ENCODE results near the gene ARCN1.

ARCN1 gene

DNA sequence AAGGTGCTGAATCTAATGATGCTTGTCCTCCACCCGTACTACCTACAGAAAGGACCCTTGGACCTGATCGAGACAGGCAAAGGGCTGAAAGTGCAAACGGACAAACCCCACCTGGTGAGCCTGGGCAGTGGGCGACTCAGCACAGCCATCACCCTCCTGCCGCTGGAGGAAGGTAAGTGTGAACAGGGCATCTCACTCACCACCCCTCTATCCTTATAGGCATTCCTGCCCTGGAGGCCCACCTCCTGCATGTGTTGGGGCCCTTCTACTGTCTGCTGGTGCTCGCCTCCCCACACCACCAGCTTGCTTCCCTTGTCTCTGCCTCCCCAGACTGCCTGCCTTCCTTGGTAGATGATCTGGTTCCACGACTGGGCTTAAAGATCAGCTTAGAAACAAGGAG lies 42.3 kb downstream of the ARCN1 start:
- no peak overlapping the region for H3K4me2 ChIP-seq (ENCODE audit: insufficient read depth, low read length)
- H3K4me1 ChIP-seq (ENCODE audit: insufficient read depth, low read length): peaks cover 7% of the 10 kb centered on the region; the same call in 1 of the 2 replicates
- no peak for TF ChIP-seq EZH2 (IDR thresholded peaks at IDR 0.05; ENCODE audit: borderline replicate concordance, low read depth, low read length, severe bottlenecking)
- TF ChIP-seq, protein P1, sequence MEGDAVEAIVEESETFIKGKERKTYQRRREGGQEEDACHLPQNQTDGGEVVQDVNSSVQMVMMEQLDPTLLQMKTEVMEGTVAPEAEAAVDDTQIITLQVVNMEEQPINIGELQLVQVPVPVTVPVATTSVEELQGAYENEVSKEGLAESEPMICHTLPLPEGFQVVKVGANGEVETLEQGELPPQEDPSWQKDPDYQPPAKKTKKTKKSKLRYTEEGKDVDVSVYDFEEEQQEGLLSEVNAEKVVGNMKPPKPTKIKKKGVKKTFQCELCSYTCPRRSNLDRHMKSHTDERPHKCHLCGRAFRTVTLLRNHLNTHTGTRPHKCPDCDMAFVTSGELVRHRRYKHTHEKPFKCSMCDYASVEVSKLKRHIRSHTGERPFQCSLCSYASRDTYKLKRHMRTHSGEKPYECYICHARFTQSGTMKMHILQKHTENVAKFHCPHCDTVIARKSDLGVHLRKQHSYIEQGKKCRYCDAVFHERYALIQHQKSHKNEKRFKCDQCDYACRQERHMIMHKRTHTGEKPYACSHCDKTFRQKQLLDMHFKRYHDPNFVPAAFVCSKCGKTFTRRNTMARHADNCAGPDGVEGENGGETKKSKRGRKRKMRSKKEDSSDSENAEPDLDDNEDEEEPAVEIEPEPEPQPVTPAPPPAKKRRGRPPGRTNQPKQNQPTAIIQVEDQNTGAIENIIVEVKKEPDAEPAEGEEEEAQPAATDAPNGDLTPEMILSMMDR (IDR thresholded peaks at IDR 0.05; ENCODE audit: borderline replicate concordance, extremely low read depth, low read length, poor library complexity, severe bottlenecking): no peak
- H2AFZ ChIP-seq (ENCODE audit: low read depth, low read length): no peak overlapping the region
- no peak overlapping the region for H3K27ac ChIP-seq (ENCODE audit: low read length)
- no peak overlapping the region for H3K9ac ChIP-seq (ENCODE audit: low read depth, low read length)
- peaks cover 43% of the 10 kb centered on the region for H3K27me3 ChIP-seq (ENCODE audit: insufficient read depth, low read length, poor library complexity)
- ATAC-seq (ENCODE audit: insufficient read depth, low read depth) (no peak), DNase-seq (no peak)
- peaks cover 2% of the 10 kb centered on the region; the same call in 1 of the 2 replicates for H4K20me1 ChIP-seq (ENCODE audit: insufficient read depth, low read length)
- H3K79me2 ChIP-seq (ENCODE audit: insufficient read depth, low read length): no peaks in the 10 kb centered on the region
- H3K9me3 ChIP-seq (ENCODE audit: insufficient read depth, low read length, severe bottlenecking): no peaks in the 10 kb centered on the region
- no peak overlapping the region for H3K4me3 ChIP-seq (ENCODE audit: low read depth in 1 of 2, low read length in 2 of 2)
- no peaks in the 10 kb centered on the region for H3K36me3 ChIP-seq (ENCODE audit: insufficient read depth, low read length)

DNA sequence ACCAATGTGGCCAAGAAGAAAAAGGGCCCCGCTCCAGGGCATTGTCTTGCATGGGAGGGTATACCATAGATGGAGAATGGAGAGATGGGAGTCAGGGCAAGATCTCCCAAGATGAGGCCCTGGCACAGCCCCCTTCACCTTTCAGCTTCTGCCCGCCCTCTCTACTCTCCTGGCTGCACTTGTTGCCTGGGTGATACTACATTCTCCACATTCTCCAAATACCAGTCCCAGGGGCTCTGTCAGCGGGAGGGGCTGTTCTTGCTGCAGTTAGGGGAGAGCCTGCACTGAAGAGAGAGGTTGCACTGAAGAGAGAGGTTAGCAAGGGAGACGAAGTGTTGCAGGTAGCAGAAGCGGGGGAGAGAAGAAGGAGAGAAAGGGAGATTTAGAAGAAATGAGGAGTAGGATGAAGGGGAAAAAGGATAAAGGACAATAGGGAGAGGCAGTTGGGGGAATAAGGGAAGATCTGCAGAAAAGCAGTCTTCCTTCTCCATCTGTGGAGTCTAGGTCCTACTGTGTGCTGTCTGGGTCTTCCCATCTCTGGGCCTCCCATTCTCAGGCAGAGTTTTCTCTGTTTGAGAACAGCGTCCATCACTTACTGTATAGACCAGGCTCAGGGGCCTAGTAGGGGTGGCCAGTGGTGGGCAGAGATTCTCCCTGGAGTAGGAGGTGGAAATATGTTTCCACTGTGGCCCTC lies 43.2 kb downstream of the ARCN1 start:
- Histone ChIP-seq H3K36me3 (ENCODE audit: insufficient read depth, low read length) (no peaks in the 10 kb centered on the region), H3K27ac (ENCODE audit: low read length) (no peak overlapping the region), H2AFZ (ENCODE audit: low read depth, low read length) (no peak overlapping the region), H3K27me3 (ENCODE audit: insufficient read depth, low read length, poor library complexity) (peaks cover 34% of the 10 kb centered on the region), H3K79me2 (ENCODE audit: insufficient read depth, low read length) (no peaks in the 10 kb centered on the region), H3K9me3 (ENCODE audit: insufficient read depth, low read length, severe bottlenecking) (no peaks in the 10 kb centered on the region), H3K9ac (ENCODE audit: low read depth, low read length) (no peak overlapping the region), H4K20me1 (ENCODE audit: insufficient read depth, low read length) (peaks cover 2% of the 10 kb centered on the region; the same call in 1 of the 2 replicates), H3K4me1 (ENCODE audit: insufficient read depth, low read length) (peaks cover 8% of the 10 kb centered on the region), H3K4me2 (ENCODE audit: insufficient read depth, low read length) (no peak overlapping the region), H3K4me3 (ENCODE audit: low read depth in 1 of 2, low read length in 2 of 2) (no peak overlapping the region)
- no peak for TF ChIP-seq EZH2 (IDR thresholded peaks at IDR 0.05; ENCODE audit: borderline replicate concordance, low read depth, low read length, severe bottlenecking)
- TF ChIP-seq, protein P1 (IDR thresholded peaks at IDR 0.05; ENCODE audit: borderline replicate concordance, extremely low read depth, low read length, poor library complexity, severe bottlenecking): no peak
- no peak for DNase-seq
- no peak for ATAC-seq (ENCODE audit: insufficient read depth, low read depth)

- H3K4me1 ChIP-seq (ENCODE audit: insufficient read depth, low read length): peaks cover 9% of the 10 kb centered on the region
- no peak for DNase-seq
- no peak overlapping the region for H2AFZ ChIP-seq (ENCODE audit: low read depth, low read length)
- no peak overlapping the region for H3K4me3 ChIP-seq (ENCODE audit: low read depth in 1 of 2, low read length in 2 of 2)
- no peak for TF ChIP-seq EZH2 (IDR thresholded peaks at IDR 0.05; ENCODE audit: borderline replicate concordance, low read depth, low read length, severe bottlenecking)
- TF ChIP-seq, protein P1 (IDR thresholded peaks at IDR 0.05; ENCODE audit: borderline replicate concordance, extremely low read depth, low read length, poor library complexity, severe bottlenecking): no peak
- H3K27me3 ChIP-seq (ENCODE audit: insufficient read depth, low read length, poor library complexity): peaks cover 34% of the 10 kb centered on the region
- H3K27ac ChIP-seq (ENCODE audit: low read length): no peak overlapping the region
- H3K9ac ChIP-seq (ENCODE audit: low read depth, low read length): no peak overlapping the region
- no peaks in the 10 kb centered on the region for H3K9me3 ChIP-seq (ENCODE audit: insufficient read depth, low read length, severe bottlenecking)
- H4K20me1 ChIP-seq (ENCODE audit: insufficient read depth, low read length): peaks cover 2% of the 10 kb centered on the region; the same call in 1 of the 2 replicates
- no peaks in the 10 kb centered on the region for H3K36me3 ChIP-seq (ENCODE audit: insufficient read depth, low read length)
- H3K79me2 ChIP-seq (ENCODE audit: insufficient read depth, low read length): no peaks in the 10 kb centered on the region
- H3K4me2 ChIP-seq (ENCODE audit: insufficient read depth, low read length): no peak overlapping the region
- ATAC-seq (ENCODE audit: insufficient read depth, low read depth): no peak
Measured at GRCh38 chr11:118615976-118616371, 43.8 kb downstream of the ARCN1 start.

Data from DND-41 (cell line).